GM12892 (cell line): ENCODE data around the gene DRG2.

Source experiments
- DNase-seq: peaks from one replicate; pipeline ENCODE4 v3.0.0; 2011; ENCODE audit not compliant: insufficient read length
- FAIRE-seq: peaks from 2 replicates; lab custom pipeline; 2011; peaks lifted over from hg19 to GRCh38; lab: Jason Lieb, UNC
- POLR2A ChIP-seq: IDR thresholded peaks from 2 replicates; pipeline ENCODE4 v1.6.1; 2011; ENCODE audit warnings: low read depth, low read length, control low read depth
- POLR2AphosphoS5 ChIP-seq: IDR thresholded peaks from 2 replicates; pipeline ENCODE4 v1.6.1; 2011; ENCODE audit warnings: low read depth, low read length, control low read depth
- TAF1 ChIP-seq: IDR thresholded peaks from 2 replicates; pipeline ENCODE4 v1.6.1; 2011; ENCODE audit warnings: low read depth, mild to moderate bottlenecking, control low read depth, low read length, borderline replicate concordance

Gene DRG2

DNA sequence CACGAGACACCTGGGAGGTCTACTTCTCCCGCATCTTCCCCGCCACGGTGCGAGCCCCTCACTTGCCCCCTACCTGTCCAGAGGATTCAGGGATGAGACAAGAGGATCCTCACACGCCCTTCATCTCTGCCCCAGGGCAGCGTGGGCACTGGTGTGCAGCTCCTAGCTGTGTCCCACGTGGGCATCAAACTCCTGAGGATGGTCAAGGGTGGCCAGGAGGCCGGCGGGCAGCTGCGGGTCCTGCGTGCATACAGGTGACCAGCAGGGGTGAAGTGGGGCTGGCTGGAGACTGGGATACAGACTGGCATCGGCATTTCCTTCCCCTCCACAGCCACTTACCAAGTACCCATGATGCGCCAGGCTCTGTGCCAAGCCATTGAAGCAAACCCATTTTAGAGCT, 67.4 kb downstream of the DRG2 start:
- FAIRE-seq (no peak), DNase-seq (no peak)
- TF ChIP-seq POLR2AphosphoS5: no peak
- TF ChIP-seq POLR2A: no peak
- no peak for TF ChIP-seq TAF1

DNA sequence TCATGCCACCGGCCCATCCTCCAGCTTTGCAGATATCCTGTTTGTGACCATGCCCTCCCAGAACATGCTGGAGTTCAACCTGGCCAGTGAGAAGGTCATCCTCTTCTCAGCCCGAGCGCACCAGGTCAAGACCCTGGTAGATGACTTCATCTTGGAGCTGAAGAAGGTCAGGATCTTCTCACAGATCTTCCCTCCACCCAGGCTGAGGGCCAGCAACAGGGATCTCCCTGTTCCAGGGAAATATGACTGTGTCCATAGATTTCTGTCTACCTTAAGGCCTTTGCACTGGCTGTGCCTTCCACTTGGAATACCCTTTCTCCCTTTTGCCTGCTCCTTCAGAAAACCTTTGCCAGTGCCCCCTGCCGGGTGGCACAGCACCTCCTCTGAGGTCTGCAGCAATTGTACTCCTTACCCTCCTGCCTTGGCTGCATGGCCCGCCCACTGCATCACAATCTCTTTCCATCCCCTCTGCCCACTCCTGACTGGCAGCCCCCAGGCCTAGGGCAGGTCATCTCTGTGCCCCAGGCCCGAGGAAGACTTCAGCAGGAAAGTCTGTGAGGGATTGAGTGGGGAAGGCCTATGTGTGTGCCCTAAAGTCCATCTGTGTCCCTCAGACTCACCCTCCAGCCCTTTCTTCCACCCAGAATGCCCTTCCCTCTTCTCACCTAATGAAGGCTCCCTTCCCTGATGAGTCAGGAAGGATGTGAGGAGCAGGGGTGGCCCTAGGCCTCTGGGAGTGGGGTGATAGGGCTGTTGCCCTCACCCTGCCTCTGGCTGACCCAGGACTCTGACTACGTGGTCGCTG, 68.6 kb downstream of the DRG2 start:
- no peak for TF ChIP-seq POLR2A
- TF ChIP-seq POLR2AphosphoS5: no peak
- no peak for TF ChIP-seq TAF1
- FAIRE-seq (no peak), DNase-seq (no peak)

DNA sequence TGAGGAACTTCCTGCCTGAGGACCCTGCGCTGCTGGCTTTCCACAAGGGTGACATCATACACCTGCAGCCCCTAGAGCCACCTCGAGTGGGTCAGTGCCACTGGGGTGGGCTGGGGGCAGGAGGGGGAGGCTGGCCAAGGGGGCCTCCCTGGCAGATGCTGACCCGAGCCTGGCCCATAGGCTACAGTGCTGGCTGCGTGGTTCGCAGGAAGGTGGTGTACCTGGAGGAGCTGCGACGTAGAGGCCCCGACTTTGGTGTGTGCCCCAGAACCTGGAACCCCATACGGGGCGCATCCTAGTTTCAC, 69.2 kb downstream of the DRG2 start:
- peak; percentile 48 for FAIRE-seq

More for the DNA sequence above, 69.2 kb downstream of the DRG2 start:
- no peak for TF ChIP-seq TAF1
- no peak for TF ChIP-seq POLR2A
- no peak for TF ChIP-seq POLR2AphosphoS5
- no peak for DNase-seq
